SK-N-MC (cell line): Measurements from ENCODE around the gene ZNHIT2.
A peak's percentile ranks its signal among the peaks of the same experiment; 100 is the strongest.
"Not testable (repeated sequence)": the region's sequence is repeated elsewhere in the genome, so short reads cannot be mapped to it uniquely, and the experiment has no call there.

Experiments
- DNase-seq: peaks from one replicate; pipeline ENCODE4 v3.0.0-alpha.2; 2011; ENCODE audit warnings: low read depth, low spot score
- H3K27ac ChIP-seq: fragments of 200-600 bp; sonication (generic); 2 replicates; pipeline ENCODE4 v1.5.1; 2016; ENCODE audit warnings: mixed run types
- H3K36me3 ChIP-seq: fragments of 200-600 bp; sonication (generic); 2 replicates; pipeline ENCODE4 v1.6.1; 2017; ENCODE audit warnings: antibody characterized with exemption, low read length, mixed read lengths; ENCODE audit not compliant: insufficient read depth
- H3K4me3 ChIP-seq: fragments of 200-600 bp; sonication (generic); 2 replicates; pipeline ENCODE4 v1.5.1; 2016
- H3K9ac ChIP-seq: fragments of 200-600 bp; sonication (generic); 2 replicates; pipeline ENCODE4 v1.8.0; 2017; ENCODE audit warnings: mixed run types, mixed read lengths; ENCODE audit not compliant: insufficient read length
- H3K9me3 ChIP-seq: fragments of 200-600 bp; sonication (generic); 2 replicates; pipeline ENCODE4 v1.6.1; 2017; ENCODE audit warnings: low read depth, mild to moderate bottlenecking, antibody characterized with exemption, low read length, moderate library complexity, mixed read lengths
- EZH2 ChIP-seq: fragments of 200-600 bp; sonication (generic); IDR thresholded peaks from one replicate; pipeline ENCODE4 v1.6.1; 2017; ENCODE audit warnings: antibody characterized with exemption
- FOXP2 ChIP-seq: optimal IDR thresholded peaks from 2 replicates; pipeline ENCODE3; 2011; ENCODE audit warnings: mild to moderate bottlenecking, moderate library complexity; ENCODE audit not compliant: insufficient read depth; ENCODE audit errors: extremely low read length, control extremely low read depth
- POLR2AphosphoS5 ChIP-seq: IDR thresholded peaks from 2 replicates; pipeline ENCODE4 v1.6.1; 2012; ENCODE audit warnings: mild to moderate bottlenecking, low read depth, low read length, borderline replicate concordance

ZNHIT2 gene

DNA sequence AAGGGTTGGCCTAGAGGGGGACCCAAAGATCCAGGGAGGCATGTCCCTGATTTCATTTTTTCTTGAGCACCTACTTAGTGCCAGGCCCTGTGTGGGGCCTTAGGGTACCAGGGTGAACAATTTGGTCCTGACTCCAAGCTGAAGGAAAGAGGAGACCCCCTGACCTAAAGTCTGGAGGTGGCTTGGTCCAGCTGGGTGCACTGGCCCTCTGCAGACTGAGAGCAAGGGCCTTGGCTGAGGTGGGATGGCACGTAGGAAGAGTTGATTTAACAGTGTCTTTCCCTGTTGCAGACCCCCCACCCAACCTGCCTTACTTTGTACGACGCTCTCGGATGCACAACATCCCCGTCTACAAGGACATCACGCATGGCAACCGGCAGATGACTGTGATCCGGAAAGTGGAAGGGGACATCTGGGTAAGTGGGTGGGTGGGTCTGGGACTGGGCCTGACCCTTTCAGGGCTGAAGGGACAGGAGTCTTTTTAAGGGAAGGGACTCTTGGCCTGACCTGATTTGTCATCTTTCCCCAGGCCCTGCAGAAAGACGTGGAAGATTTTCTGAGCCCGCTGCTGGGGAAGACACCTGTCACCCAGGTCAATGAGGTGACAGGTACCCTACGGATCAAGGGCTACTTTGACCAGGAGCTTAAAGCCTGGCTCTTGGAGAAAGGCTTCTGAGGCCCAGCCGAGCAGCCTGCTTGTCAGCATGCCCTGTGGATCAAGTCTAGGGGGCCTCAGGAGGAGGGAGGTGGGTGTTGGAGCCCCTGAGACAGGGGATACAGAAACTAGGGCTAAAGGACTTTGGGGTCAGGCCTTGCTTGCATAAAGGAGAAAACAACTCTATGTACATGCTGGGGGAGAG, 7.9 kb upstream of the ZNHIT2 start:
- H3K4me3 ChIP-seq = no peak overlapping the region
- H3K9me3 ChIP-seq = no peaks in the 10 kb centered on the region
- TF ChIP-seq FOXP2 (no peak), POLR2AphosphoS5 (0 out of 2 replicates have a peak, but pooled peaks have one; percentile 2)
- no peak overlapping the region for H3K27ac ChIP-seq
- DNase-seq = no peak
- no peak overlapping the region for H3K9ac ChIP-seq
- peaks cover 44% of the 10 kb centered on the region for H3K36me3 ChIP-seq

DNA sequence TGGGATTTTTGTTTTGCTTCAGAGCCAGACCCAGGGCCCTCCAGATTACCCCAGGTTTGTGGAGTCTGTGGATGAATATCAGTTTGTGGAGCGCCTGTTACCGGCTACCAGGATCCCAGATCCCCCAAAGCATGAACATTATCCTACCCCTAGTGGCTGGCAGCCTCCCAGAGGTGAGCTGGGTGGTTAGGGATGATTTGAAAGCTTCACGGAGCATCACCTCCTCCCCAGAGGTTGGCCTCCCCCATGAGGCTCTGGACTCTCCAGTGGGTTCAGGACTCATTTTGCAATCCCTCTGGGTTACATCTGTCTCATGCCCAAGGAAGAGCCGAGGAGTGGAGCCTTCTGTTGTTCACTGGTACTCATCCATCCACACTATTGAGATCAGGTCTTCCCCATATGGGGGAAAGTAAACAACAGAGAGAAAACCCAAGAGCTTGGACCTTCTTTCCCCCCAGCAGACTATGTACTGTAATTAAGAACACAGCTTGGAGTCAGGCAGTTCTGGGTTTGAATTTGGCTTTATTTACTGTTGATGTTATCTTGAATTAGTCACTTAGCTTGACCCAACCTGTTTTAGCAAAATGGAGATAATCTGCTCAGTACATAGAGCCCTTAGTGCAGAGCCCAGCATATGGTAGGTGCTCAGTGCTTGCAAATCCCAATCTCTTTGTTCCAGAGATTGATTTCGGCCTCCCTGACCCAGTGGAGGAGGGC, 7.1 kb upstream of the ZNHIT2 start:
- peaks cover 52% of the 10 kb centered on the region for H3K36me3 ChIP-seq
- H3K27ac ChIP-seq = no peak overlapping the region
- TF ChIP-seq EZH2 = no peak
- TF ChIP-seq FOXP2 = no peak
- TF ChIP-seq POLR2AphosphoS5 = no peak
- no peak overlapping the region for H3K4me3 ChIP-seq
- H3K9me3 ChIP-seq = no peaks in the 10 kb centered on the region
- no peak for DNase-seq
- H3K9ac ChIP-seq = no peak overlapping the region

DNA sequence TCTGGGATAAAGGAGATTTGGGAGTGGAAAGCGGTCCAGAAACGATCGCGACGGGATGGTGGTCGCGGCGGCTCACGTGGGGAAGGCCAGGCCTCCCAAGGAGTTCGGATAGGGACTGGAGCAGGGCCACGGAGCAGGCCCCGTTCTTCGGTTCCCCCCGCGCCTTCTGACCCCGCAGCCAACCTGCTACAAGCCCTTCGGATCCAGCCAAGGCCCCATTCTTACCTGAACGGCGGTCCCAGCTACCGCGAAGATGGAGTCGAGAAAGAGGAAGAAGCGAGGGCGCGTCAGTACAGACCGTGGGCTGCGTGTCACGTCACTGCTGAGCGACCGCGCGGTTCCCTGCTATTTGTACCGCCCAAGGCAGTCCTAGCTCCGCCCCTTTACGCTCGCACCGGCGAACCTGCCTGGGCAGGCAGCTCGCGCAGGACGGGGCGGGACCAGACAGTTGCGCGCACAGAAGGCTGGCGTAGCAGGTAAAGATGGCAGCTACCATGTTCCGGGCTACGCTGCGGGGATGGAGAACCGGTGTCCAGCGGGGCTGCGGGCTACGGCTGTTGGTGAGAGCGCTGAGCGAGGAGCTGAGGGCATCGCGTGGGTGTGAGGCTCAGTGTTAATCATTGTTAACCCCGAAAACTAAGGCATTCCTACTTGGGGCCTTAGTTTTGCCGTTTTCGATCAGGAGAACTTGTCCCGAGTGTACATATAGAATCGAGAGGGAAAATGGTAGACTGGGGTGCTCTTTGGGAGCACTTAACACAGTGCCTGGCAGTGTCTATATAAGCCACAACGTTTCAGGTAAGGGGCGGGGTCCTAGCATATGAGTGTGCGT, 4.6 kb upstream of the ZNHIT2 start, which contains the start of the genes FAU and MRPL49:
FAU (minus strand) TSS at position 270 of the 832 bp plus-strand sequence. CDS start 321 bp downstream, outside the sequence.
MRPL49 (plus strand) TSS at position 457 of the 832 bp plus-strand sequence; CDS start at position 483, 26 bp downstream.
- Histone ChIP-seq H3K9me3 (no peaks in the 10 kb centered on the region), H3K9ac (peak within 1 kb of the TSS; percentile 98), H3K36me3 (peaks cover 53% of the 10 kb centered on the region), H3K27ac (peak within 1 kb of the TSS; percentile 73; the same call in 1 of the 2 replicates), H3K4me3 (peak within 1 kb of the TSS; percentile 78)
- DNase-seq = peak; percentile 73
- peak; percentile 98 for TF ChIP-seq POLR2AphosphoS5
- no peak for TF ChIP-seq EZH2
- TF ChIP-seq FOXP2 = peak; percentile 87

DNA sequence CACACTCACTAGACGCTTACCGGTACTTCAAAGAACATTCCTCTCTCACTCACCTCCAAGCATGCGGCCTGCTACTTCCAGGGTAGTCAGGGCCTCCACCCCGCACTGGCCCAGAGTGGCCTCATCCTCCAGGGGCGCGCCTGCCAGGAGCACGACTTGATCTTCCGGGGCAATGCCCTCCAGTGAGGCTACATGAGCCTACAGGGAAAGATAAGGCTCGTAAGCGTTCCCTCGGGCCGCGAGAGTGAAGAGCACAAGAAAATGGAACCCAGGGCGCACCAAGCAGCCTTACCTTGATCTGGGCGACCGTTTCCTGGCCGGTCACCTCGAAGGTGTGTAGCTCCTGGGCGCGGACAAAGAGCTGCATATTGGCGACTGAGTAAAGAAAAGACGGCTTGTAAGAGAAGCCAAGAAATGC, 4.0 kb upstream of the ZNHIT2 start:
- H3K27ac ChIP-seq = peak overlapping the region; percentile 73; the same call in 1 of the 2 replicates
- peak overlapping the region; percentile 78 for H3K4me3 ChIP-seq
- H3K9ac ChIP-seq = peak overlapping the region; percentile 98
- peaks cover 49% of the 10 kb centered on the region for H3K36me3 ChIP-seq
- H3K9me3 ChIP-seq = no peaks in the 10 kb centered on the region
- no peak for DNase-seq
- TF ChIP-seq EZH2 (no peak), POLR2AphosphoS5 (no peak), FOXP2 (no peak)

DNA sequence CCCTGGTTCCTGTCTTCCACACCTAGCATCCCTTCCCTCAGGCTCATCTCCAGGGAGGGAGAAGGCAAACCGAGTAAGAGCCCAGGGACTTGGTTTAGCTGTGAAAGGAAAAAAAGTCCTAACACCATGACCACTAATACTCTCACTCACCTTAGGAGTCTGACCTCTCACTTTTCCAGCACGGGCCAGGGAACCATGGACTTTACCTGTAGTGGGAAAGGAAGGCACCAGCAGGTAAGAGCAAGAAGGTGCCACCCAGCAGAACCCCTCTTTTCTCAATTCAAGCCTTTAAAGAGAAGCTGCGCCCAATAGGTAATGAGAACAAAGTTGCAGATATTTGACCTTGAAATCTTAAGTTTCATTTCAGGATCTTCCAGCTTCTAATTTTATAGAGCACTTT, 3.3 kb upstream of the ZNHIT2 start:
- Histone ChIP-seq H3K4me3 (peak overlapping the region; percentile 78), H3K27ac (no peak overlapping the region), H3K9me3 (no peaks in the 10 kb centered on the region), H3K9ac (peak overlapping the region; percentile 98), H3K36me3 (peaks cover 44% of the 10 kb centered on the region)
- TF ChIP-seq FOXP2 (no peak), EZH2 (no peak), POLR2AphosphoS5 (no peak)
- no peak for DNase-seq

GRCh38 chr11:65119670-65119995, 2.1 kb upstream of the ZNHIT2 start:
- DNase-seq = no peak
- no peak overlapping the region for H3K27ac ChIP-seq
- no peak overlapping the region for H3K4me3 ChIP-seq
- H3K9me3 ChIP-seq = no peaks in the 10 kb centered on the region
- TF ChIP-seq FOXP2 (no peak), POLR2AphosphoS5 (no peak), EZH2 (no peak)
- H3K36me3 ChIP-seq = peaks cover 38% of the 10 kb centered on the region
- no peak overlapping the region for H3K9ac ChIP-seq

DNA sequence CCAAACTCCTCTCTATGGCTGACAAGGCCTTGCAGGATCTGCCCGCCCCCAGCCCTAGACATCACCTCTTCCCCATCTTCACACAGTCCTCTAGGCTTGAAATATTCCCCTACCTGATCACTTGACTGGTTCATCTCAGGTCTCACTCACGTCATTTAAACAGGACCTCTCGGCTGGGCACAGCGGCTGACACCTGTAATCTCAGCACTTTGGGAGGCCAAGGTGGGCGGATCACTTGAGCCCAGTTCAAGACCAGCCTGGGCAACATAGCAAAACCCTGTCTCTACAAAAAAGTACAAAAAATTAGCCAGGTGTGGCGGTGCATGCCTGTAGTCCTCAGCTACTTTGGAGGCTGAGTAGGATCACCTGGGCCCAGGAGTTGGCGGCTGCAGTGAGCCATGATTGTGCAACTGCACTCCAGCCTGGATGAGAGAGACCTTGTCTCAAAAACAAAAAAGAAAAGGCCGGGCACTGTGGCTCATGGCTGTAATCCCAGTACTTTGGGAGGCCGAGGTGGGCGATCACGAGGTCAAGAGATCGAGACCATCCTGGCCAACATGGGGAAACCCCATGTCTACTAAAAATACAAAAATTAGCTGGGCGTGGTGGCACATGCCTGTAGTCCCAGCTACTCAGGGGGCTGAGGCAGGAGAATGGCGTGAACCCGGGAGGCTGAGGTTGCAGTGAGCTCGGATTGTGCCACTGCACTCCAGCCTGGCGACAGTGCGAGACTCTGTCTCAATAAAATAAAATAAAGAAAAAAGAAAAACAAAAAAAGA, 1.6 kb upstream of the ZNHIT2 start:
- H3K4me3 ChIP-seq, H3K9ac ChIP-seq, H3K9me3 ChIP-seq, DNase-seq, H3K27ac ChIP-seq: not testable (repeated sequence)
- peaks cover 34% of the 10 kb centered on the region for H3K36me3 ChIP-seq
